GM18520 (cell line): ENCODE results near the gene GSC2.
A peak's percentile ranks its signal among the peaks of the same experiment; 100 is the strongest.

Source experiments
- ATAC-seq: cut with Tn5 transposase; IDR thresholded peaks from one replicate; pipeline ENCODE4 v1.9.1; 2021; ENCODE audit not compliant: unreplicated experiment

The GSC2 gene

GRCh38 chr22:19134176-19134831 is 15.8 kb downstream of the GSC2 start:
- ATAC-seq: no peak

- ATAC-seq: no peak
Measured at GRCh38 chr22:19133561-19133960, 16.5 kb downstream of the GSC2 start.

- ATAC-seq: no peak
Measured at GRCh38 chr22:19132693-19133400, 17.2 kb downstream of the GSC2 start.

GRCh38 chr22:19132153-19132552 is 17.9 kb downstream of the GSC2 start:
- no peak for ATAC-seq

GRCh38 chr22:19131685-19132015 is 18.4 kb downstream of the GSC2 start:
- no peak for ATAC-seq

GRCh38 chr22:19130959-19131684 is 19.0 kb downstream of the GSC2 start, which contains the start of gene TSSK2:
TSSK2 (plus strand) TSS chr22:19131308; CDS start chr22:19131400, 92 bp downstream.
- no peak for ATAC-seq

GRCh38 chr22:19129871-19130270 is 20.2 kb downstream of the GSC2 start:
- ATAC-seq: no peak

- no peak for ATAC-seq
Measured at GRCh38 chr22:19128946-19129727, 21.0 kb downstream of the GSC2 start.

- no peak for ATAC-seq
Measured at GRCh38 chr22:19128009-19128401, 22.1 kb downstream of the GSC2 start.

GRCh38 chr22:19127329-19128008 is 22.6 kb downstream of the GSC2 start:
- no peak for ATAC-seq

- no peak for ATAC-seq
Measured at GRCh38 chr22:19126309-19127273, 23.5 kb downstream of the GSC2 start.

GRCh38 chr22:19125474-19126308 is 24.4 kb downstream of the GSC2 start:
- no peak for ATAC-seq

- ATAC-seq: no peak
Measured at GRCh38 chr22:19125011-19125410, 25.1 kb downstream of the GSC2 start.

GRCh38 chr22:19124377-19124776 is 25.7 kb downstream of the GSC2 start:
- no peak for ATAC-seq

- no peak for ATAC-seq
Measured at GRCh38 chr22:19123936-19124335, 26.2 kb downstream of the GSC2 start.

- no peak for ATAC-seq
Measured at GRCh38 chr22:19122752-19123492, 27.2 kb downstream of the GSC2 start.

- peak; percentile 55 for ATAC-seq
Measured at GRCh38 chr22:19122143-19122751, 27.8 kb downstream of the GSC2 start, which contains the start of gene DGCR2. DGCR2 (minus strand) TSS chr22:19122412; CDS start chr22:19122206, 206 bp downstream.
